Naive B cell (primary cell): ENCODE results near the gene USP34. TPM values are rescaled to one million over a fixed set of nuclear protein-coding genes. Genes with fewer than 3 reads are reported as not detected.

Experiments
- ATAC-seq, 2 donors: fragments of 150-1000 bp; cut with Tn5 transposase; 2 replicates each; pipeline ENCODE4 v1.10.0; 2021; ENCODE audit warnings: low read depth in 2 of 2, mild to moderate bottlenecking in 2 of 2, moderate library complexity in 2 of 2
- DNase-seq: peaks from one replicate; pipeline ENCODE4 v3.0.0; 2022
- H3K27ac Mint-ChIP-seq, 6 donors: one replicate each; pipeline ENCODE4 v1.8.0; 2020 to 2022; ENCODE audit warnings: mild to moderate bottlenecking in 6 of 6, mixed read lengths in 6 of 6, moderate library complexity in 5 of 6, inconsistent platforms in 2 of 6
- H3K27me3 Mint-ChIP-seq, 3 donors: one replicate each; pipeline ENCODE4 v1.8.0; 2021 to 2022; ENCODE audit warnings: mixed read lengths in 3 of 3, mild to moderate bottlenecking in 1 of 3
- H3K36me3 Mint-ChIP-seq, 2 donors: one replicate each; pipeline ENCODE4 v1.8.0; 2020 to 2022; ENCODE audit warnings: mixed read lengths in 2 of 2, inconsistent platforms in 1 of 2, mild to moderate bottlenecking in 1 of 2
- H3K4me1 Mint-ChIP-seq, 3 donors: one replicate each; pipeline ENCODE4 v1.8.0; 2020 to 2022; ENCODE audit warnings: mixed read lengths in 3 of 3, inconsistent platforms in 1 of 3, mild to moderate bottlenecking in 1 of 3, moderate library complexity in 1 of 3
- H3K4me3 Mint-ChIP-seq, 8 donors: one replicate each; pipeline ENCODE4 v1.8.0; 2020 to 2022; ENCODE audit warnings: mild to moderate bottlenecking in 8 of 8, mixed read lengths in 8 of 8, moderate library complexity in 8 of 8, inconsistent platforms in 2 of 8
- H3K9me3 Mint-ChIP-seq, 7 donors: one replicate each; pipeline ENCODE4 v1.8.0; 2020 to 2022; ENCODE audit warnings: mixed read lengths in 7 of 7, mild to moderate bottlenecking in 5 of 7, inconsistent platforms in 2 of 7, moderate library complexity in 1 of 7
- polyA plus RNA-seq, 6 donors: library from polyadenylated mRNA; unstranded; fragments of 300-500 nt; fragmentation: Illumina TruSeq; gene quantifications; one replicate each; pipeline ENCODE4 v1.2.3, GENCODE V29; 2021; ENCODE audit warnings: low read depth in 6 of 6

Gene USP34
- polyA plus RNA-seq, 6 donors from 2014 or later = 16.1 to 26.9 (median 21.4) TPM

GRCh38 chr2:61183795-61184194 lies 287.1 kb downstream of the USP34 start:
- no peaks in the 10 kb centered on the region for H3K27me3 Mint-ChIP-seq
- H3K4me3 Mint-ChIP-seq = no peak overlapping the region
- peaks cover 35 to 54% (median 48%) of the 10 kb centered on the region in 3 donors for H3K4me1 Mint-ChIP-seq
- H3K36me3 Mint-ChIP-seq = peaks cover 20 to 22% of the 10 kb centered on the region in 2 donors
- H3K9me3 Mint-ChIP-seq = no peaks in the 10 kb centered on the region
- DNase-seq = no peak
- H3K27ac Mint-ChIP-seq = peak overlapping the region in 1 of 6 donors; percentile 71
- ATAC-seq = no peak

DNA sequence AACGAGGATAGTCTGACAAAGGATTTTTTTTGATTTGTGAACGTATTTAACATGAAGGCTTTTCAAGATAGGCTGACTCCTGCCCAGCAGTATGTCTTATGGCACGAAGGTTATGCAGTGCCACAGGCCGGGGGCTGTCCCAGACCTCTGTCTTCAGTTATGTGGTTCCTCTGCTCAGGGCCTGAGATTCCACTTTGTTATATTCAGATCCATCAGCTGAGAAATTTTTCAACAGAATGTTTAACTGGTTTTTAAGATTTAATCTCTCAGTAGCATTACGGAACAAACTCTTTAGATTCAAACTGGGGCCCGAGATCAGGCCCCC lies 288.9 kb downstream of the USP34 start:
- peak overlapping the region in 1 of 8 donors; percentile 6 for H3K4me3 Mint-ChIP-seq
- H3K27me3 Mint-ChIP-seq = no peaks in the 10 kb centered on the region
- peak overlapping the region in 1 of 6 donors; percentile 32 for H3K27ac Mint-ChIP-seq

GRCh38 chr2:61181382-61182058 lies 289.4 kb downstream of the USP34 start:
- ATAC-seq = no peak
- Mint-ChIP-seq H3K4me1 (peaks cover 46 to 70% (median 55%) of the 10 kb centered on the region in 3 donors), H3K27ac (peak overlapping the region in 1 of 6 donors; percentile 22), H3K36me3 (peaks cover 18 to 20% of the 10 kb centered on the region in 2 donors), H3K9me3 (no peaks in the 10 kb centered on the region), H3K27me3 (no peaks in the 10 kb centered on the region), H3K4me3 (peak overlapping the region in 3 of 8 donors; percentile 6 to 29 (median 14))
- DNase-seq = no peak

More for the DNA sequence above, 288.9 kb downstream of the USP34 start:
- Mint-ChIP-seq H3K4me1 (peaks cover 43 to 67% (median 55%) of the 10 kb centered on the region in 3 donors), H3K36me3 (peaks cover 20 to 22% of the 10 kb centered on the region in 2 donors), H3K9me3 (no peaks in the 10 kb centered on the region)
- no peak for DNase-seq
- no peak for ATAC-seq

- Mint-ChIP-seq H3K27ac (peak overlapping the region in 2 of 6 donors; percentile 78 to 83), H3K36me3 (peaks cover 10 to 20% of the 10 kb centered on the region in 2 donors), H3K4me3 (peak overlapping the region in 3 of 8 donors; percentile 6 to 96 (median 39)), H3K27me3 (no peaks in the 10 kb centered on the region), H3K9me3 (no peaks in the 10 kb centered on the region), H3K4me1 (peaks cover 55 to 75% (median 60%) of the 10 kb centered on the region in 3 donors)
- DNase-seq (no peak), ATAC-seq (no peak)
These were observed 290.2 kb downstream of the USP34 start for GRCh38 chr2:61180686-61181085.

- DNase-seq (no peak), ATAC-seq (no peak)
- Mint-ChIP-seq H3K36me3 (peaks cover 9 to 14% of the 10 kb centered on the region in 2 donors), H3K4me3 (peak overlapping the region in 7 of 8 donors; percentile 6 to 96 (median 86)), H3K27ac (peak overlapping the region in 2 of 6 donors; percentile 50 to 87), H3K4me1 (peaks cover 54 to 71% (median 58%) of the 10 kb centered on the region in 3 donors), H3K9me3 (no peaks in the 10 kb centered on the region), H3K27me3 (no peaks in the 10 kb centered on the region)
These were observed 290.9 kb downstream of the USP34 start for GRCh38 chr2:61179701-61180639.

GRCh38 chr2:61178603-61179545 lies 292.0 kb downstream of the USP34 start:
- no peak for ATAC-seq
- H3K4me1 Mint-ChIP-seq = peaks cover 49 to 69% (median 58%) of the 10 kb centered on the region in 3 donors
- DNase-seq = no peak
- no peaks in the 10 kb centered on the region for H3K27me3 Mint-ChIP-seq
- H3K36me3 Mint-ChIP-seq = peaks cover 4 to 5% of the 10 kb centered on the region in 2 donors
- H3K27ac Mint-ChIP-seq = peak overlapping the region; percentile 72 to 94 (median 88)
- H3K4me3 Mint-ChIP-seq = peak overlapping the region; percentile 86 to 97 (median 94)
- no peaks in the 10 kb centered on the region for H3K9me3 Mint-ChIP-seq

DNA sequence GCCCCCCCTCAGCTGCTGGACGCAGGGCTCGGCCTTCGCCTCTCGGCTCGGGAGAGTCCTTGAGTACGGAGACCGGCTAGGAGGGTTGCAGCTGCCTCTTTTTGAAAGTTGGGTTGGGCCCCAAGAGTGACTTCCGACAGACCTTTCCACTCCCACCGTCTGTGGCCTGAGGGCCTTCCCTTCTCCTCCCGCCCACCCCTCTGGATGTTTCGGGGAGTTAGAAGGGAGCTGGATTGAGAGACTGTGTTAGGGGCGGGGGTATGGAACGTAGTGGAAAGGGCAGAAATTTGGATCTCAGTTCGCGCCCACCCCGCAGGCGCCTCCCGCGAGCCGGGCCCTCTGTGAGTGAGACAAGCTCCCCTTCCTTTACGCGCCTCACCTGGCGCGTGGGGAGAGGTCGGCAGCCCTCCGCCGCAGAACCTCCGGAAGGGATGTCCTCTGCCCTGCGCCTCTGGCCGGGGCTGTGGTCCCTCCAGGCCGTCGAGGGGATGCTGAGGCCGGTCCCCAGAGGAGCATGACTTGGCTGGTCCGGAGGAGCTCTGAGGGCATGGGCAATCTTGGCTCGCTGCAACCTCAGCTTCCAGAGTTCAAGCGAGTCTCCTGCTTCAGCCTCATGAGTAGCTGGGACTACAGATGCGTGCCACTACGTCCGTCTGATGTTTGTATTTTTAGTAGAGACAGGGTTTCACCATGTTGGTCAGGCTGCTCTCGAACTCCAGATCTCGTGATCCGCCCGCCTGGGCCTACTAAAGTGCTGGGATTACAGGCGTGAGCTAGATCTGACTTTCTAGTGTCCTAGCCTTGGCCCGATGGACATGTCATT lies 292.9 kb downstream of the USP34 start:
- H3K9me3 Mint-ChIP-seq = no peaks in the 10 kb centered on the region
- no peaks in the 10 kb centered on the region for H3K36me3 Mint-ChIP-seq
- H3K4me1 Mint-ChIP-seq = peaks cover 43 to 60% (median 58%) of the 10 kb centered on the region in 3 donors
- H3K27me3 Mint-ChIP-seq = no peaks in the 10 kb centered on the region
- H3K4me3 Mint-ChIP-seq = peak overlapping the region; percentile 86 to 97 (median 94)
- ATAC-seq (peak; percentile 22 to 27), DNase-seq (peak; percentile 34)
- peak overlapping the region; percentile 80 to 98 (median 94) for H3K27ac Mint-ChIP-seq

- DNase-seq (peak; percentile 92), ATAC-seq (peak; percentile 84 to 88)
- peak overlapping the region; percentile 86 to 97 (median 94) for H3K4me3 Mint-ChIP-seq
- H3K27ac Mint-ChIP-seq = peak overlapping the region; percentile 59 to 97 (median 92)
- H3K9me3 Mint-ChIP-seq = no peaks in the 10 kb centered on the region
- H3K36me3 Mint-ChIP-seq = no peaks in the 10 kb centered on the region
- H3K27me3 Mint-ChIP-seq = no peaks in the 10 kb centered on the region
- H3K4me1 Mint-ChIP-seq = peaks cover 39 to 54% (median 52%) of the 10 kb centered on the region in 3 donors
These were observed 293.8 kb downstream of the USP34 start for GRCh38 chr2:61176755-61177726.

- no peaks in the 10 kb centered on the region for H3K36me3 Mint-ChIP-seq
- ATAC-seq (no peak), DNase-seq (no peak)
- H3K4me3 Mint-ChIP-seq = peak overlapping the region in 5 of 8 donors; percentile 30 to 97 (median 94)
- peak overlapping the region in 1 of 6 donors; percentile 76 for H3K27ac Mint-ChIP-seq
- peaks cover 26 to 35% (median 34%) of the 10 kb centered on the region in 3 donors for H3K4me1 Mint-ChIP-seq
- no peaks in the 10 kb centered on the region for H3K9me3 Mint-ChIP-seq
- no peaks in the 10 kb centered on the region for H3K27me3 Mint-ChIP-seq
These were observed 295.9 kb downstream of the USP34 start for GRCh38 chr2:61175036-61175435.

DNA sequence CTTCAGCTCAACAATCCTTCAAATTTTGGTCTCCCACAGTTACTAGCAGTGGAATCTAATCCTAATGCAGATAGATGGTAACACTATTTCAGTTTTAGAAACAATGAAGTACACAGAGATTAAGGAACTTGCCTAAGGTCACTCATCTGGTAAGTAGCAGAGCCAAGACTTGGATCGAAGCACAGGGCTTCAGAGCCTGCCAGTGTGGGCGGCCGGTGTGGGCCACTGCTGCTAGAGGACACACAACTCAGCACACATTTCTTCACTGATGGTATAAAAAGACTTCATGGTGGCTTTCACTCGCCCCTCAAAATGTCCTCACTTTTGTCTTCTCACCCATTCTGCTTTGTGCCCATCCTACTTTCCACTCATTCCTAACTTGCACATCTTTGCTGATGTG lies 297.8 kb downstream of the USP34 start:
- H3K27ac Mint-ChIP-seq = no peak overlapping the region
- H3K4me3 Mint-ChIP-seq = peak overlapping the region in 1 of 8 donors; percentile 41
- DNase-seq (no peak), ATAC-seq (no peak)
- H3K4me1 Mint-ChIP-seq = peaks cover 8 to 16% (median 15%) of the 10 kb centered on the region in 3 donors
- no peaks in the 10 kb centered on the region for H3K36me3 Mint-ChIP-seq
- no peaks in the 10 kb centered on the region for H3K9me3 Mint-ChIP-seq
- H3K27me3 Mint-ChIP-seq = no peaks in the 10 kb centered on the region

GRCh38 chr2:61172671-61173070 lies 298.2 kb downstream of the USP34 start:
- peak overlapping the region in 1 of 8 donors; percentile 41 for H3K4me3 Mint-ChIP-seq
- no peaks in the 10 kb centered on the region for H3K9me3 Mint-ChIP-seq
- ATAC-seq (no peak), DNase-seq (no peak)
- H3K36me3 Mint-ChIP-seq = peaks cover 0 to 1% of the 10 kb centered on the region in 2 donors
- peaks cover 8 to 15% (median 10%) of the 10 kb centered on the region in 3 donors for H3K4me1 Mint-ChIP-seq
- no peaks in the 10 kb centered on the region for H3K27me3 Mint-ChIP-seq
- H3K27ac Mint-ChIP-seq = peak overlapping the region in 3 of 6 donors; percentile 51 to 71 (median 64)
